HG03280 (cell line): ENCODE measurements around the gene KLF7.

Source experiments
- ATAC-seq: cut with Tn5 transposase; IDR thresholded peaks from one replicate; pipeline ENCODE4 v1.9.1; 2021; ENCODE audit warnings: mild to moderate bottlenecking, moderate library complexity; ENCODE audit not compliant: unreplicated experiment

KLF7 gene

GRCh38 chr2:207150284-207150683 is 15.5 kb downstream of the KLF7 start:
- ATAC-seq = no peak

- ATAC-seq = peak; percentile 69
These were observed 16.2 kb downstream of the KLF7 start for GRCh38 chr2:207149249-207150213.

- no peak for ATAC-seq
These were observed 17.7 kb downstream of the KLF7 start for GRCh38 chr2:207148020-207148419.

GRCh38 chr2:207144173-207144785 is 21.5 kb downstream of the KLF7 start:
- no peak for ATAC-seq

- peak; percentile 47 for ATAC-seq
These were observed 22.3 kb downstream of the KLF7 start for GRCh38 chr2:207143215-207144172.

- ATAC-seq = no peak
These were observed 23.3 kb downstream of the KLF7 start for GRCh38 chr2:207142461-207142860.

- no peak for ATAC-seq
These were observed 24.4 kb downstream of the KLF7 start for GRCh38 chr2:207141386-207141785.

- ATAC-seq = no peak
These were observed 25.5 kb downstream of the KLF7 start for GRCh38 chr2:207140265-207140664.

GRCh38 chr2:207139552-207139951 is 26.2 kb downstream of the KLF7 start:
- no peak for ATAC-seq

GRCh38 chr2:207138627-207139297 is 27.0 kb downstream of the KLF7 start:
- ATAC-seq = no peak

- ATAC-seq = no peak
These were observed 28.0 kb downstream of the KLF7 start for GRCh38 chr2:207137596-207138337.

GRCh38 chr2:207136874-207137273 is 28.9 kb downstream of the KLF7 start:
- ATAC-seq = no peak

GRCh38 chr2:207135801-207136457 is 29.8 kb downstream of the KLF7 start:
- ATAC-seq = no peak

- no peak for ATAC-seq
These were observed 30.4 kb downstream of the KLF7 start for GRCh38 chr2:207135340-207135739.

- ATAC-seq = no peak
These were observed 31.8 kb downstream of the KLF7 start for GRCh38 chr2:207133820-207134519.

- no peak for ATAC-seq
These were observed 32.3 kb downstream of the KLF7 start for GRCh38 chr2:207133458-207133819.

GRCh38 chr2:207132019-207132418 is 33.7 kb downstream of the KLF7 start:
- no peak for ATAC-seq

GRCh38 chr2:207131594-207131993 is 34.2 kb downstream of the KLF7 start:
- no peak for ATAC-seq
